ENCODE measurements around the gene NETO2. TPM values are rescaled to one million over a fixed set of nuclear protein-coding genes. Genes with fewer than 3 reads are reported as not detected.

Gene NETO2
- total RNA-seq, 1 experiment from 2014 or later = 38.2 TPM

- Histone ChIP-seq H3K9me3 (ENCODE audit: control insufficient read depth, insufficient read depth, low read depth, low read length) (no peaks in the 10 kb centered on the region), H3K27ac (ENCODE audit: low read length) (no peak overlapping the region), H3K36me3 (ENCODE audit: control insufficient read depth, insufficient read depth, low read length) (no peaks in the 10 kb centered on the region), H3K4me1 (ENCODE audit: control insufficient read depth, insufficient read depth, low read length) (no peaks in the 10 kb centered on the region), H3K4me3 (ENCODE audit: low read depth in 2 of 2, low read length in 2 of 2) (no peak overlapping the region), H3K27me3 (ENCODE audit: control insufficient read depth, insufficient read depth, low read length) (no peaks in the 10 kb centered on the region)
- TF ChIP-seq CTCF (IDR thresholded peaks at IDR 0.05) (no peak), SIN3A (IDR thresholded peaks at IDR 0.05; ENCODE audit: borderline replicate concordance, insufficient read depth, low read depth, low read length) (no peak), TCF7L2 (IDR thresholded peaks at IDR 0.05; ENCODE audit: low read depth, low read length) (no peak), REST (IDR thresholded peaks at IDR 0.05; ENCODE audit: insufficient read depth in 1 of 2, low read depth in 2 of 2, low read length in 1 of 2) (no peak), POLR2AphosphoS5 (IDR thresholded peaks at IDR 0.05; ENCODE audit: low read depth, low read length) (no peak)
- in situ Hi-C loops (cut with HindIII; ENCODE audit: low pct_unique_long_range_greater_than_20kb, low sequenced_read_pairs) = no loop called here
- ChIA-PET CTCF (interaction anchor here (0.6 kb wide), 1 partner anchor 201 kb away, joined by 4 read pairs; no protein-coding TSS in a partner anchor), POLR2A (no interaction called here)
- no peak for ATAC-seq
- no TSS peak for BruUV-seq (replicated peaks)
- no peak for DNase-seq (ENCODE audit: low read depth, low spot score)
- intact Hi-C loops (cut with micrococcal nuclease; ENCODE audit: unreplicated experiment) = no loop called here
These were observed 88.4 kb downstream of the NETO2 start for GRCh38 chr16:47055136-47055885.

- DNase-seq (ENCODE audit: low read depth, low spot score) (no peak), ATAC-seq (no peak)
- ChIA-PET CTCF (no interaction called here), POLR2A (no interaction called here)
- no peaks in the 10 kb centered on the region for H3K9me3 ChIP-seq (ENCODE audit: control insufficient read depth, insufficient read depth, low read depth, low read length)
- no TSS peak for BruUV-seq (replicated peaks)
- TF ChIP-seq REST (IDR thresholded peaks at IDR 0.05; ENCODE audit: insufficient read depth in 1 of 2, low read depth in 2 of 2, low read length in 1 of 2) (no peak), TCF7L2 (IDR thresholded peaks at IDR 0.05; ENCODE audit: low read depth, low read length) (no peak), POLR2AphosphoS5 (IDR thresholded peaks at IDR 0.05; ENCODE audit: low read depth, low read length) (no peak), CTCF (IDR thresholded peaks at IDR 0.05) (no peak), SIN3A (IDR thresholded peaks at IDR 0.05; ENCODE audit: borderline replicate concordance, insufficient read depth, low read depth, low read length) (no peak)
- no peak overlapping the region for H3K27ac ChIP-seq (ENCODE audit: low read length)
- H3K36me3 ChIP-seq (ENCODE audit: control insufficient read depth, insufficient read depth, low read length) = no peaks in the 10 kb centered on the region
- in situ Hi-C loops (cut with HindIII; ENCODE audit: low pct_unique_long_range_greater_than_20kb, low sequenced_read_pairs) = no loop called here
- H3K4me3 ChIP-seq (ENCODE audit: low read depth in 2 of 2, low read length in 2 of 2) = no peak overlapping the region
- H3K4me1 ChIP-seq (ENCODE audit: control insufficient read depth, insufficient read depth, low read length) = no peaks in the 10 kb centered on the region
- intact Hi-C loops (cut with micrococcal nuclease; ENCODE audit: unreplicated experiment) = no loop called here
- no peaks in the 10 kb centered on the region for H3K27me3 ChIP-seq (ENCODE audit: control insufficient read depth, insufficient read depth, low read length)
These were observed 89.4 kb downstream of the NETO2 start for GRCh38 chr16:47054306-47054705.
